VCaP (cell line): ENCODE data around the gene FAM72C.
"Not testable (repeated sequence)": the region's sequence is repeated elsewhere in the genome, so short reads cannot be mapped to it uniquely, and the experiment has no call there.

ENCODE experiments used
- H3K27ac ChIP-seq: fragments of 450-650 bp; 2 replicates; pipeline ENCODE4 v1.5.1; 2017
- TF ChIP-seq, protein P1 (sequence below): fragments of 450-650 bp; conservative IDR thresholded peaks from 2 replicates; pipeline ENCODE4 v1.5.1; 2017; ENCODE audit warnings: mild to moderate bottlenecking, moderate library complexity

FAM72C gene

DNA sequence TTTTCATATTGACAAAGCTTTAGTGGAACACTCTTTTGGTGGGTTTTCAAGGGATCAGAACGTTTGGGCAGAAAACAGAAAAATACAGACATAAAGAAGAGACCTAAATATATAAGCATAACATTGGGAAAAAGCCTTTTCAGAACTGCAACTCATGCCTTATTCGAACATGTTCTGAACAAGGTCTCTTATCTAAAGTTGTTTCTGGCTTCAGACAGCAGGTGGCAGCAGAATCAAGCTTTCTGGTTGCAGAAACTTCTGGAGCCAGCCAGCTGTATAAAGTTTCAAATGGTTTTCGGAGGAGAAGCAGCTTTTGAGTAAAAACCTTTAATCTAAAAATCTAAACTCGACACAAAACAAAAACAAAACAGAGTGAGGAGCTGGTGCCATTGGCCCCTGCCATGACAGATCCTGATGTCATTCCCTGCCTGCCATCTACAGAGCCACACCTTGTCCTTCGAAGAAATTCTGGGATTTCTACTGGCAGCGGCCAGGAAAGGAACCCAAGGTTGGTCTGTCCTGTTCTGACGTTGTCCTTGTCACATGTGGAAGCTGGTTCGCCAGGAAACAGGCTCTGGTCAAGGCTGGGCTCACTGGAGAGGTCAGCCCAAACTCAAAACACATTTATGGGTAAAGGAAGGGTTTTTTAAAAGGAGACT is 35.2 kb downstream of the FAM72C start:
- H3K27ac ChIP-seq: not testable (repeated sequence)
- TF ChIP-seq, protein P1, sequence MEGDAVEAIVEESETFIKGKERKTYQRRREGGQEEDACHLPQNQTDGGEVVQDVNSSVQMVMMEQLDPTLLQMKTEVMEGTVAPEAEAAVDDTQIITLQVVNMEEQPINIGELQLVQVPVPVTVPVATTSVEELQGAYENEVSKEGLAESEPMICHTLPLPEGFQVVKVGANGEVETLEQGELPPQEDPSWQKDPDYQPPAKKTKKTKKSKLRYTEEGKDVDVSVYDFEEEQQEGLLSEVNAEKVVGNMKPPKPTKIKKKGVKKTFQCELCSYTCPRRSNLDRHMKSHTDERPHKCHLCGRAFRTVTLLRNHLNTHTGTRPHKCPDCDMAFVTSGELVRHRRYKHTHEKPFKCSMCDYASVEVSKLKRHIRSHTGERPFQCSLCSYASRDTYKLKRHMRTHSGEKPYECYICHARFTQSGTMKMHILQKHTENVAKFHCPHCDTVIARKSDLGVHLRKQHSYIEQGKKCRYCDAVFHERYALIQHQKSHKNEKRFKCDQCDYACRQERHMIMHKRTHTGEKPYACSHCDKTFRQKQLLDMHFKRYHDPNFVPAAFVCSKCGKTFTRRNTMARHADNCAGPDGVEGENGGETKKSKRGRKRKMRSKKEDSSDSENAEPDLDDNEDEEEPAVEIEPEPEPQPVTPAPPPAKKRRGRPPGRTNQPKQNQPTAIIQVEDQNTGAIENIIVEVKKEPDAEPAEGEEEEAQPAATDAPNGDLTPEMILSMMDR: 0 out of 2 replicates have a peak, but pooled peaks have one; percentile 16

DNA sequence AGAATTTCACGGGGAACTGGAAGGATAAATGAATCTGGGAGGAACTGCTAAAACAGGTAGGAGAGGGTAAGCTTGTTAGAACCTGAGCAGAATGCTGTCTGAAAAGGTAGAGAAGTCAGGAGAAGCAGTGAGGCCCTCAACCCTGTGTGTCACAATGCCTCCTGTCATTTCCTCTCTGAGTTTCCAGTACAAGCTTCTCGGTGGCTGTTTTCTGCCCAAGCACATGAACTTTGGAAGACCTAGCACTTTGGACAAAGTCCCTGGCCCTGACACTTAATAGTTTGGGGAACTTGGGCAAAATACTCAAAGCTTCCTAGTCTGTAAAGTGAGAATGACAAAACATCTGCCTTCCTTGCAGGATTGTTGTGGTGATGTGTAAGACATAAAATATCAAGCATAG is 52.7 kb downstream of the FAM72C start:
- H3K27ac ChIP-seq: not testable (repeated sequence)

DNA sequence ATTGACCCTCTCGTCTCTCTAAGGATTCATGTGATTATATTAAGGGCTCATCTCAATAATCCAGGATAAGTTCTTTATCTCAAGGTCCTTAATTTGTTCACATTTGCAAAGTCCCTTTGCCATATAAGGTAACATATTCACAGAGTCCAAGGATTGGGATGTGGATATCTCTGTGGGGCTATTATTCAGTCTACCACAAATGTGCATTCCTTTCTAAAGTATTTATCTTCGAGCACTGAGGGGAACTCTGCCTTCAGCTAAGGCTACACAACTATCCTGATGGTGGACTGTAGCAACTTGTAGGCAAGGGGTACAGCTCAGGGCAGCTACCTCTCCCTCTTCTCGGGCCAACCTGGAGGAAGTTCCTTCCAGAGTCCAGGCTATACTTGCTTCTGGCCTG is 53.2 kb downstream of the FAM72C start:
- not testable (repeated sequence) for H3K27ac ChIP-seq

DNA sequence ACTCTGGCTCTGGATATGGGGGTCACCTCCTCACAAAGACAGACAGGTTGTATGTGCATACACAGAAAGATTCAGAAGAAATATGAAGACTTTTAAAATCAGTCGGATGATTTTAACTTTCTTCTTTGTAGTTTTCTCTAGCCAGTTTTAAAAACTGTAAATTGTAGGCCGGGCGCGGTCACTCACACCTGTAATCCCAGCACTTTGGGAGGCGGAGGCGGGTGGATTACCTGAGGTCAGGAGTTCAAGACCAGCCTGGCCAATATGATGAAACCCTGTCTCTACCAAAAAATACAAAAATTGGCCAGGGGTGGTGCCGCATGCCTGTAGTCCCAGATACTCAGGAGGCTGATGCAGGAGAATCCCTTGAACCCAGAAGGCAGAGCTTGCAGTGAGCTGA is 58.1 kb downstream of the FAM72C start:
- not testable (repeated sequence) for H3K27ac ChIP-seq
